HG02870 (cell line): ENCODE data around the gene SMIM44.
"Not testable (repeated sequence)": the region's sequence is repeated elsewhere in the genome, so short reads cannot be mapped to it uniquely, and the experiment has no call there.

Experiments
- ATAC-seq: cut with Tn5 transposase; IDR thresholded peaks from one replicate; pipeline ENCODE4 v1.9.1; 2021; ENCODE audit warnings: mild to moderate bottlenecking, moderate library complexity; ENCODE audit not compliant: unreplicated experiment

The SMIM44 gene

GRCh38 chr19:3518255-3518654, 35.0 kb upstream of the SMIM44 start:
- ATAC-seq = no peak

- no peak for ATAC-seq
These were observed 34.4 kb upstream of the SMIM44 start for GRCh38 chr19:3517638-3518037.

GRCh38 chr19:3516675-3517207, 33.5 kb upstream of the SMIM44 start:
- ATAC-seq = no peak

GRCh38 chr19:3515891-3516422, 32.7 kb upstream of the SMIM44 start:
- no peak for ATAC-seq

GRCh38 chr19:3514930-3515329, 31.7 kb upstream of the SMIM44 start:
- no peak for ATAC-seq

- ATAC-seq = no peak
These were observed 30.2 kb upstream of the SMIM44 start for GRCh38 chr19:3513229-3514140.

GRCh38 chr19:3512562-3513228, 29.5 kb upstream of the SMIM44 start:
- no peak for ATAC-seq

GRCh38 chr19:3511506-3512251, 28.4 kb upstream of the SMIM44 start:
- no peak for ATAC-seq

GRCh38 chr19:3510727-3511126, 27.5 kb upstream of the SMIM44 start:
- ATAC-seq = no peak

- ATAC-seq = no peak
These were observed 26.3 kb upstream of the SMIM44 start for GRCh38 chr19:3509566-3509989.

GRCh38 chr19:3508771-3509535, 25.7 kb upstream of the SMIM44 start:
- no peak for ATAC-seq

GRCh38 chr19:3508121-3508661, 24.9 kb upstream of the SMIM44 start:
- not testable (repeated sequence) for ATAC-seq

GRCh38 chr19:3507371-3508120, 24.3 kb upstream of the SMIM44 start:
- ATAC-seq = no peak

- no peak for ATAC-seq
These were observed 23.4 kb upstream of the SMIM44 start for GRCh38 chr19:3506384-3507340.

GRCh38 chr19:3505598-3506383, 22.6 kb upstream of the SMIM44 start, which contains the start of gene FZR1:
TSS of gene FZR1 (plus strand) at chr19:3506311. CDS start at chr19:3522990, 16,679 bp downstream.
- peak; percentile 92 for ATAC-seq

GRCh38 chr19:3504735-3505134, 21.5 kb upstream of the SMIM44 start:
- no peak for ATAC-seq

GRCh38 chr19:3503036-3503572, 19.9 kb upstream of the SMIM44 start:
- no peak for ATAC-seq
